H1 (cell line): ENCODE measurements around the gene CGA. TPM values are rescaled to one million over a fixed set of nuclear protein-coding genes. Genes with fewer than 3 reads are reported as not detected.

Experiments
- polyA plus RNA-seq, 7 experiments: library from polyadenylated mRNA; depleted of rRNA in 3 of 7; stranded (reverse) in 5 of 7; unstranded in 2 of 7; fragments of >200 nt in 5 of 7; fragments of 200-250 nt in 2 of 7; gene quantifications; 1 replicate in 5 of 7; 2 replicates in 1 of 7; 4 replicates in 1 of 7; pipeline versions ENCODE4 v1.2.1 to v1.2.3, GENCODE V29; 2011 to 2013; ENCODE audit warnings: missing spikeins in 2 of 7, mixed read lengths in 2 of 7
- total RNA-seq: library from RNA; stranded (reverse); fragmentation: NEBNext Ultra II Directional; extraction: Animal tissue kit (Norgen Biotek cat#: 25700); gene quantifications from 2 replicates; pipeline ENCODE4 v1.2.1, GENCODE V29; 2021
- TF ChIP-seq, protein P1 (sequence below), 3 experiments: IDR thresholded peaks; 1 replicate in 2 of 3; 2 replicates in 1 of 3; pipeline versions ENCODE4 v1.5.1 to v1.6.1; 2011; ENCODE audit warnings: low read length in 3 of 3, mild to moderate bottlenecking in 3 of 3, inconsistent platforms in 2 of 3, low read depth in 1 of 3, moderate library complexity in 1 of 3; ENCODE audit not compliant: insufficient read depth in 1 of 3; ENCODE audit errors: control extremely low read depth in 1 of 3

CGA gene
- total and polyA plus RNA-seq, 2 of the 8 experiments (the other 6 are each of a cell fraction or from before 2014, with no cell fraction given), result not detected

DNA sequence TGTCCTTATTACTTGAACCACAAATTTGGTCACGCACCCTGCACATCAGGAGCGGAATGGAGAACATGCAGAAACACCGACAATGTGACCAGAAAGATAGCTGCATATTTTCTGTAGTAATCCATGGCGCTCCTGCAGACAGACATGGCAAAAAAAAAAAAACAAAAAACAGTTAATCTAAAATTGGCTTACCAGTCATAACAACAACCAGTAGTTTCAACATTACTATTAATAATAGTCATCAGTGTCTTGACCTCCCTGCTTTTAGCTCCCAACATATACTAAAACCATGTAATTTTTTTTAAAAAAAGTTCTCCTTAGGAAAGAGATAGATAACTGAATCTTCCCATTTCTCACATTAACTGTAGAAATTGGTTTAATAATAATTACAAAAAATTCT, 6.8 kb downstream of the CGA start (continued):
- TF ChIP-seq, protein P1, sequence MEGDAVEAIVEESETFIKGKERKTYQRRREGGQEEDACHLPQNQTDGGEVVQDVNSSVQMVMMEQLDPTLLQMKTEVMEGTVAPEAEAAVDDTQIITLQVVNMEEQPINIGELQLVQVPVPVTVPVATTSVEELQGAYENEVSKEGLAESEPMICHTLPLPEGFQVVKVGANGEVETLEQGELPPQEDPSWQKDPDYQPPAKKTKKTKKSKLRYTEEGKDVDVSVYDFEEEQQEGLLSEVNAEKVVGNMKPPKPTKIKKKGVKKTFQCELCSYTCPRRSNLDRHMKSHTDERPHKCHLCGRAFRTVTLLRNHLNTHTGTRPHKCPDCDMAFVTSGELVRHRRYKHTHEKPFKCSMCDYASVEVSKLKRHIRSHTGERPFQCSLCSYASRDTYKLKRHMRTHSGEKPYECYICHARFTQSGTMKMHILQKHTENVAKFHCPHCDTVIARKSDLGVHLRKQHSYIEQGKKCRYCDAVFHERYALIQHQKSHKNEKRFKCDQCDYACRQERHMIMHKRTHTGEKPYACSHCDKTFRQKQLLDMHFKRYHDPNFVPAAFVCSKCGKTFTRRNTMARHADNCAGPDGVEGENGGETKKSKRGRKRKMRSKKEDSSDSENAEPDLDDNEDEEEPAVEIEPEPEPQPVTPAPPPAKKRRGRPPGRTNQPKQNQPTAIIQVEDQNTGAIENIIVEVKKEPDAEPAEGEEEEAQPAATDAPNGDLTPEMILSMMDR (IDR thresholded peaks at IDR 0.05; ENCODE audit: control extremely low read depth in 1 of 3, insufficient read depth in 1 of 3, low read depth in 1 of 3, low read length in 3 of 3), result no peak
- TF ChIP-seq, all 59 proteins: peak for 0
